Measurements from ENCODE around the gene ISM1.
"Not testable (repeated sequence)": the region's sequence is repeated elsewhere in the genome, so short reads cannot be mapped to it uniquely, and the experiment has no call there.

The ISM1 gene

DNA sequence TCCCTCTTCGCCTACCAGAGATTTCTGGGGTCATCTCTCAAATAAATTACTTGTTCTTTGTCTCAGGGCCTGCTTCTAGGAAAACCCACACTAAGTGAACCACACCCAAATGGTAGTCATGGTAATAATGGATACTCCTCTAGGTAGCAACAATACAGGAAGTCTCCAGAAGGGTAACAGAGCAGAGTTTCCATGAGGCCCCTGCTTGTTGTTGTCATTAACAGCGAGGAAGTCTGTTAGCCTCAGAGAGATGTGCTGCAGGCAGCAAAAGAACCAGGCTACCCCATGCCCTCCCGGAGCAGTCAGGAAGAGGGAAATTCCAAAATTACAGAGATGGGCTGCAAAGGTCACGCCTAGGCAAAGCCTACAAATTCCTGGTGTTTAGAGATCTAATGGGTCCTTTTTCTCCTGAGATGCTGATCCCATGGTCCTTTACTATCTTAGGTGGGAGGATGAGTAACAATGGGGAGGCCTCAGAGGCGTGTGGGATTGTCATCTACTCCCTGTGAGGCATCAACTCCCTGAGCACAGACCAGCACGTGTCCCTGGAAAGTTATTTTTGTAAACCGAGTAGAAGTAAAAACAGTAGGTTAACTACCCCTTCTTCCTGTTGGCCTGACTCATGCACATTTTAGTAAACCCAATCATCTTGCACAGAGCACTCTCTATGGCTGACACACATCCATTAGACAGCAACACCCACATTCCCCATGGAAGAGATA, 10.1 kb downstream of the ISM1 start:
- H3K4me3 ChIP-seq (ENCODE audit: low read length), result no peak overlapping the region
- TF ChIP-seq ZNF274 (IDR thresholded peaks at IDR 0.05; ENCODE audit: low read depth, low read length), result no peak

DNA sequence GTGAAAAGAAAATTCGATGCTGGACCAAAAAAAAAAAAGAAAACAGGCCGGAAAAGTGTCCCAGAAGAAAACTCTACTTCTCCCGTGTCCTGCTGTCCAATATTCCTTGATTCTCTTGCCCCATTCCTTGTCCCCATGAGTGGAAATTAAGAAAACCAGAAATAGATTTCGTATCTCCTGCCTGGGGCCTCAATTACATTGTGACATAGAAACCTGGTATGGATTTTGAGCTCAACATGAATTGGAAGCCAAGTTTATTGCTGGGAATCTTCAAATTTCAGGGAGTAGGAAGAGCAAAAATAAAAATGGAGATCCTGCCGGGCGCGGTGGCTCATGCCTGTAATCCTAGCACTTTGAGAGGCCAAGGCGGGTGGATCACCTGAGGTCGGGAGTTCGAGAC, 11.9 kb downstream of the ISM1 start:
- H3K4me3 ChIP-seq (ENCODE audit: low read length), result no peak overlapping the region
- TF ChIP-seq ZNF274 (IDR thresholded peaks at IDR 0.05; ENCODE audit: low read depth, low read length), result no peak

DNA sequence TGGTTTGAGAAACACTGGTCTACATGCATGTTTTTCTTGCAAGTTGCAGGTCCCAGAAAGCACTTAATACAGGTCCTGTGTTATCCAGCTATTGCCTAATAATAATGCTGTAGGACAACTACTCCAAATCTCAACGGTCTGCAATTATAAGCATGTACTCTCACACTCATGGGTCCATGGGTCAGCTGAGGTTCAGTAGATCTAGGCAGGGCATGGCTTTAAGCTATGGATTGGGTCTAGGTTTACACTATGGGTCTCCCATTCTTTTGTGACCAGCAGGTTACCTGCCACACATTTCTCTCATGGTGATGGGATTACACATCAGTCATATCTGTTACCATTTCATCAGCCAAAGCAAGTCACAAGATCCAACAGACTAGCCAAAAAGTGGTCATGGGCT, 13.9 kb downstream of the ISM1 start:
- H3K4me3 ChIP-seq (ENCODE audit: low read length), result no peak overlapping the region
- TF ChIP-seq ZNF274 (IDR thresholded peaks at IDR 0.05; ENCODE audit: low read depth, low read length), result no peak

DNA sequence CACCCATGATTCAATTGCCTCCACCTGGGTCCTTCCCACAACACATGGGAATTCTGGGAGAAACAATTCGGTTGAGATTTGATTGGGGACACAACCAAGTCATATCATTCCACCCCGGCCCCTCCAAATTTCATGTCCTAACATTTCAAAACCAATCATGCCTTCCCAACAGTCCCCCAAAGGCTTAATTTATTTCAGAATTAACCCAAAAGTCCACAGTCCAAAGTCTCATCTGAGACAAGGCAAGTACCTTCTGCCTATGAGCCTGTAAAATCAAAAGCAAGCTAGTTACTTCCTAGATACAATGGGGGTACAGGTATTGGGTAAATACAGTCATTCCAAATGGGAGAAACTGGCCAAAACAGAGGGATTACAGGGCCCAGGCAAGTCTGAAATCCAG, 15.3 kb downstream of the ISM1 start:
- not testable (repeated sequence) for H3K4me3 ChIP-seq (ENCODE audit: low read length)

DNA sequence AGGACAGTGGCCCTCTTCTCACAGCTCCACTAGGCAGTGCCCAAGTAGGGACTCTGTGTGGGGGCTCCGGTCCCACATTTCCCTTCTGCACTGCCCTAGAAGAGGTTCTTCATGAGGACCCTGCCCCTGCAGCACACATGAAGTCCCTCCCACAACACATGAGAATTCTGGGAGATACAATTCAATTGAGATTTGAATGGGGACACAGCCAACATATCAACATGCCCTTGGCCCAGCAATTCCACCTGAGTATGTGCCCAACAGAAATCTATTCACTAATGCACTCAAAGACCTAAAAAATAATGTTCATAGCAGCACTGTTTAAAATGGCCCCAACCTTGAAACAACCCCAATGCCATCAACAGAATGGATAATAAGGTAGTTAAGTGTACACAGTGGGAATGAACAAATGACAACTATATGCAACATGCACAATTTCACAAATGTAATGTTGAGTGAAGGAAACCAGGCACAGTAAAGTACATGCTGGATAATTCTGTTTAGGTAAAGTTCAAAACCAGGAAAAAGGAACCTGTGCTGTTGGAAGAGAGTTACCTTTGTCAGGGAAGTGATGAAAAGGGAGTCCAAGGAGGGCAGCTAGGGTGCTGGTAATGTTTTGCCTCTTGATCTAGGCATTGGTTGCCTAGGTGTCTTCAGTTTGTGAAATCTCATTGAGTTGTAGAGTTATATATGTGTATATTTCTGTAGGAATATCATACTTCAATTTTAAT, 16.1 kb downstream of the ISM1 start:
- TF ChIP-seq ZNF274 (IDR thresholded peaks at IDR 0.05; ENCODE audit: low read depth, low read length), result no peak
- H3K4me3 ChIP-seq (ENCODE audit: low read length), result no peak overlapping the region

DNA sequence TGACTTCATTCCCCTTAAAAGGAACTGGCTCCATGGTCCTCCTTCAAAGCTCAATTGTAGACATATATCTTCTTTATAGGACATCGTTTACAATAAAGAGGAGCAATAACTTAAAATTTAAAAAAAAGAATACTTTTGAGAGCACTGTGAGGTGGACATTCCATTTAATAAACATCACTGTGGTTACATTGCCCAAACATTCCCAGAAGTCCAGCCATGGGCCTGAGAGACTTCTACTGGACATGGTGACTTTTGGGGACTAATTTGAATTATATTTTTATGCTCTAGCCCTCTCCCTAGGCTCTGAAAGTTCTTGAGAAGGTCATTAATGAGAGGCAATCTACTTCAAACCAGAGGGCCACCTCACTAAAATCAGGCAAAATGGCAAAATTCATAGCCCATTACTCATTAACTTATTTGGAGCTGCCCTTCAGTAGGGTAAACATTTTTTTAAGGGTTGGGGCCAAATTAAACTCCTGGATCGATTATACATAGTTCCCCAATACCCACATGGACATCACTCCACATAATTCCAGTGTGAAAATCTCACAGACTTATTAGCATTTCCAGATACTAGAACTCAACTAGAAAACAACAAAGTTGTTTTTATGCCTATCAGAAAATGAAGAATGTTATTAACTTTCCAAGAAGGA, 17.1 kb downstream of the ISM1 start:
- H3K4me3 ChIP-seq (ENCODE audit: low read length), result no peak overlapping the region

DNA sequence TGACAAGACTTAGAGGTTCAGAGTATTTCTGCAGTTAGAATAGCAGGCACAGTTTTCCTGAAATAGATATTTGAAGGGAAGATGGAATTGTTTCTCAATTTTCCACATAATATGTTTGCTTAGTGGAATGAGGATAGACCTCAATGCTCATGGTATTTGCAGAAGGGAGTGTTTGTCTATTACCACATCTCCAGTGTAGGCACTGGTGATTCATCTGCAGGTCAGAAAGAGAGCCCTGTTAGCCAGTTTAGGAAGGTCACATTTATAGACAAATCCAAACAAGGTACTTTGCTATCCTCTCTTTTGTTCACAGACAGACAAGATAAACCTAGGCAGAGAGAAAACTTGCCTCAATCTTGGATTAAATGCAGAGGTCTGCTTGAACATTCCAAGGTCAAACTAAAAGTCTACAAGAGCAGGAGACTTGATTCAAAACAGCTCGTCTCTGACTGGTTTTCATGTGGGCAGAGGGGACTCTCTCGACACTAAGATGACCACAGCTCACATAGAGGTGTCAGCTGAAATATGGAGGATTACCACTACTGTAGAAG, 22.8 kb downstream of the ISM1 start:
- TF ChIP-seq ZNF274 (IDR thresholded peaks at IDR 0.05; ENCODE audit: low read depth, low read length), result no peak
- H3K4me3 ChIP-seq (ENCODE audit: low read length), result no peak overlapping the region

More for the DNA sequence above, 17.1 kb downstream of the ISM1 start:
- TF ChIP-seq ZNF274 (IDR thresholded peaks at IDR 0.05; ENCODE audit: low read depth, low read length), result no peak

DNA sequence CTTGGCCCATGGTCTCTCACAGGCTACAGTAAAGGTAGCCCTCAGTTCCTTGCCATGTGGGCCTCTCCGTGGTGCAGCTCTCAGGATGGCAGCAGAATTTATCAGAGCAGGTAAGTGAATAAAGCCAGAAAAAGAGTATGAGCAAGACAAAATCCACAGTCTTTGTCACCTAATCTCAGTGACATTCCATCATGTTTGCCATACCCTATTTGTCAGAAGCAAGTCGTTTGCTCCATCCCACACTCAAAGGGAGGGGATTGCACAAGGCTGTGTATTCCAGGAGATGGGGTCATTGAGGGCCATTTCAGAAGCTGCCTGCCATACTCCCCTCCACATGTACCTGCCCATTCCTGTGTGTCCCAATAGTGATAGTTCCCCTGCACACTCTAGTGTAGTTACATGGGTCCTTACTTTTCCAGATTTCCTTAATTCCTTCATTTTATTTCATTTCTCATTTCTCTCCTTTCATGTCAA, 24.2 kb downstream of the ISM1 start:
- H3K4me3 ChIP-seq (ENCODE audit: low read length), result no peak overlapping the region
- no peak for TF ChIP-seq ZNF274 (IDR thresholded peaks at IDR 0.05; ENCODE audit: low read depth, low read length)

DNA sequence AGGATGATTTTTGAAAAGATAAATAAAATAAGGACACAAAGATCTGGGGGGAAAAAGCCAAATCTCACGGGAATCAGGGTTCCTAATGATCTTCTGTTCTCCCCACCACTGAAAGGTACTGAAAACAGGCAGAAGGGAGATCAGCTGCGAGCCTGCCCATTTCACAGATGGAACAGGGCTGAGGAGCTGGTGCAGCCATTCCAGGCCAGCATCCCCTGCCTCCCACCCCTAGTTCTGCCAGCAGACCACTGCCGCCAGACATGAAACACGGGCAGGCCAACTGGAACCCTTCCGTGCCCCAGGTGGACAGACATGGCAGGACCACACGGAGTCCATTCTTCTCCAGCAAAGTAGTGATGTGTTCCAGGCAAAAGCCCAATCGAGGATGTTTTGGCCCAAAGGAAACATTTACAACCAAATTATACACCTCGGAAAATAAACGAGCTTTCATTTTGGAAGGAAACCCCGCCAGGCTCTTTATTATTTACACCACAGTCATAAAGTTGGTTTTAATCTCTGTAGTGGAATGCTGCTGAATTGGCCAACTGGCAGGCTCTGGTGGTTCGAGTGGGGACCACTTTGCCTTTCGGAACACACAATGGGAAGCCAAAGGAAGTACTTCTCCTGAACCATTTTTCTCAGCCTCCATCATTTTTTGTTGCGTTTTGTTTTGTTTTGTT, 28.2 kb downstream of the ISM1 start:
- no peak for TF ChIP-seq ZNF274 (IDR thresholded peaks at IDR 0.05; ENCODE audit: low read depth, low read length)
- H3K4me3 ChIP-seq (ENCODE audit: low read length), result no peak overlapping the region

DNA sequence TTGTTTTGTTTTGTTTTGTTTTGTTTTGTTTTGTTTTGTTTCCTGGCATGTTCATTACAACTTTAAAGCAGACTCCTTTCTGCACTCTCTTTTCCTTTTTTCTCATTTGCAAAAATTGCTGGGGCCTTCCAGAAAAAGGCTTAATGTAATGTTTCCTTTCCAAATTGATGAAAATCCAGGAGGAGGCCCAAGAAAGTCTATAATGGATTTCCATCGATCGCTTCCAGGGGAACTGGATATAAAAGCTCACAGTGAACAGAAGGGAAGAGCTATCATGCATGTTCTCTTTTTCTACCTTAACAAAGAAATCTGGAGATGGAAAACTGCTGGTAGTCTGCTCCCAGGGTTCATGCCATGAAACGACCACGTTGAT, 28.7 kb downstream of the ISM1 start:
- no peak for TF ChIP-seq ZNF274 (IDR thresholded peaks at IDR 0.05; ENCODE audit: low read depth, low read length)
- H3K4me3 ChIP-seq (ENCODE audit: low read length), result no peak overlapping the region

DNA sequence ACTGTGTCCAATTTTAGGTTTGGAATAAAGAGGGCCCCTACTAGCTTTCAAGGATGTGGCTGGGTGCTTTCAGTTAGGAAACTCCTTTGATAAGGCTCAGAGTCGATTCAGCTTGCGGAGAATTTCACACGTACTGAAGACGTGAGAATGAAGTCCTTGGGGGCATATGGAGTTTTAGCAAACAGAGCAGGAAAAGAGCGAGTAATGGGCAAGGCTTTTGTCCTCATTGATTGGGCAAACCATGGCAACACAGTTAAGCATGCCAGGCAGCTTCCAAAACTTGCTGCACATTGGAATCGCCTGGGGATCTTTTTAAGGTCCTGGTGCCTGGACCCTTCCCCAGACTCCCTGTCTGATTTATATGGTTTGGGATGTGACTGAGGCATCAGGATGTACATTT, 29.2 kb downstream of the ISM1 start:
- TF ChIP-seq ZNF274 (IDR thresholded peaks at IDR 0.05; ENCODE audit: low read depth, low read length), result no peak
- no peak overlapping the region for H3K4me3 ChIP-seq (ENCODE audit: low read length)

DNA sequence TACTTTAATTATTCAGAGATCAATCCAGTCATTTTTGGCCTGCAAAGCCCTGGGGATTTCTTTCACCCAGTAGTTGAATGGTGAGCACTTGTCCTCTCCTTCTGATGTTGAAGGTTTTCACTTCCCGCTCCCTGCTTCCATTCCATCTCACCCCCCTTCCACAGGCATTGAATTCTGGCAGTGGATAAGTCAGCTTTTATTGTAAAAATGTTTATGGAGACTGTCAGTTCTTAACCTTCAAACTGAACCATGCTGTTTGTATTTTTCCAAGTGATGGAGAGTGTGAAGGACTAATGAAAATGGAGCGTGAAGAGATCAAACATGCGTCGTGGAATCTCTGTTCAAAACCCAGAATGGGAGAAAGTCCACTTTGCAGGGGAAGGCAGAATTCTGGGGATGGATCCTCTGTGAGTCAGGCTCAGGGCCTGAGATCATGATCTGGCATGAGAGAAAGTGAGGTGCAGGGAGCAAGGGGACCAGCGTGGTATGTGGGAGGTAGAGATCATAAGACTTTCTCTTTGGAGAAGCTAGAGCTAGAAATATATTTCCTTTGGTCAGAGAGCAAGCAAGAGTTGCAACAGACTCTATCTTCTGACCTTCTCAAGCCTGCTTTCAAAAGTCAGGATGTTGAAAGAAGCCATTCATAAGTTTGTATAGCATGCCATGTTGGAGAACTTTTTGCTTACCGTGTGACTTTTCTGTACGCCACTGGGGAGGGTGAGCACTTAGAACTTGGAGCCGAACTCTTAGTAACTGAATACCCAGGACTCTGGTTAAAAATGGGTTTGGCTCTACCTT, 30.2 kb downstream of the ISM1 start:
- TF ChIP-seq ZNF274 (IDR thresholded peaks at IDR 0.05; ENCODE audit: low read depth, low read length), result no peak
- no peak overlapping the region for H3K4me3 ChIP-seq (ENCODE audit: low read length)

DNA sequence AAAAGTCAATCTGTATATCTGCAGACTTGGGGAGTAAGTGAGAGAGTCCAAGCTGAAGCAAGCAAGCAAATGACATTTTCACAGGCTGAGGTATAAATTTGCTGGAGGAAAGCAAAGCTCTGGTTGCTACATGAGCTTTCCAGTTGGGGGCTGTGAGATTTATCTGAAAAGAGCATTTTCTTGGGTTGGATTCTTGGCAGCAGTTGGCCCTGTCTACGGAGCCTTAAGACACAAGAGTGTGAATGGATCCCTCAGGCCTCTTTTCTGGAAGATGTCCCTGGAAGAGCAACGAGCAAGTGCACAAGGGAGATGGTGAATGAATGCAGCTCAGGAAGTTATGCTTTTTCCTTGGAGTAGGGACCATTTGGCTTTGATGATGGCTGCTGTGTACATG, 30.8 kb downstream of the ISM1 start:
- TF ChIP-seq ZNF274 (IDR thresholded peaks at IDR 0.05; ENCODE audit: low read depth, low read length), result no peak

More for the DNA sequence above, 30.8 kb downstream of the ISM1 start:
- no peak overlapping the region for H3K4me3 ChIP-seq (ENCODE audit: low read length)

Measured in GM08714 (cell line).